NCI-H510A treated with DMSO at 0.1 percent for 48 hours (cell line): ENCODE results near the gene ZNF488.

Experiments
- DNase-seq: peaks from one replicate; lab custom pipeline; 2025; lab: John Stamatoyannopoulos, UW

Gene ZNF488

DNA sequence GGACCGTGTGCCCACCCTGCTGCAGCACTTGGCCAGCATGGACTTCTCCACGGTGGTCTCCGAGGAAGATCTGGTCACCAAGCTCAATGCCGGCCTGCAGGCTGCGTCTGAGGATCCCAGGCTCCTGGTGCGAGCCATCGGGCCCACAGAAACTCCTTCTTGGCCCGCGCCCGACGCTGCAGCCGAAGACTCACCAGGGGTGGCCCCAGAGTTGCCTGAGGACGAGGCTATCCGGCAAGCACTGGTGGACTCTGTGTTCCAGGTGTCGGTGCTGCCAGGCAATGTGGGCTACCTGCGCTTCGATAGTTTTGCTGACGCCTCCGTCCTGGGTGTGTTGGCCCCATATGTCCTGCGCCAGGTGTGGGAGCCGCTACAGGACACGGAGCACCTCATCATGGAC lies 34.6 kb downstream of the ZNF488 start:
- DNase-seq, result no peak

DNA sequence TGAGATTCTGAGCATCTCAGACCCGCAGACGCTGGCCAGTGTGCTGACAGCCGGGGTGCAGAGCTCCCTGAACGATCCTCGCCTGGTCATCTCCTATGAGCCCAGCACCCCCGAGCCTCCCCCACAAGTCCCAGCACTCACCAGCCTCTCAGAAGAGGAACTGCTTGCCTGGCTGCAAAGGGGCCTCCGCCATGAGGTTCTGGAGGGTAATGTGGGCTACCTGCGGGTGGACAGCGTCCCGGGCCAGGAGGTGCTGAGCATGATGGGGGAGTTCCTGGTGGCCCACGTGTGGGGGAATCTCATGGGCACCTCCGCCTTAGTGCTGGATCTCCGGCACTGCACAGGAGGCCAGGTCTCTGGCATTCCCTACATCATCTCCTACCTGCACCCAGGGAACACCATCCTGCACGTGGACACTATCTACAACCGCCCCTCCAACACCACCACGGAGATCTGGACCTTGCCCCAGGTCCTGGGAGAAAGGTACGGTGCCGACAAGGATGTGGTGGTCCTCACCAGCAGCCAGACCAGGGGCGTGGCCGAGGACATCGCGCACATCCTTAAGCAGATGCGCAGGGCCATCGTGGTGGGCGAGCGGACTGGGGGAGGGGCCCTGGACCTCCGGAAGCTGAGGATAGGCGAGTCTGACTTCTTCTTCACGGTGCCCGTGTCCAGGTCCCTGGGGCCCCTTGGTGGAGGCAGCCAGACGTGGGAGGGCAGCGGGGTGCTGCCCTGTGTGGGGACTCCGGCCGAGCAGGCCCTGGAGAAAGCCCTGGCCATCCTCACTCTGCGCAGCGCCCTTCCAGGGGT lies 35.2 kb downstream of the ZNF488 start:
- no peak for DNase-seq

GRCh38 chr10:47348138-47348651 lies 35.9 kb downstream of the ZNF488 start, which contains the start of gene RBP3:
TSS of gene RBP3 (plus strand) at chr10:47348363. CDS start at chr10:47348485, 122 bp downstream.
- DNase-seq, result no peak

DNA sequence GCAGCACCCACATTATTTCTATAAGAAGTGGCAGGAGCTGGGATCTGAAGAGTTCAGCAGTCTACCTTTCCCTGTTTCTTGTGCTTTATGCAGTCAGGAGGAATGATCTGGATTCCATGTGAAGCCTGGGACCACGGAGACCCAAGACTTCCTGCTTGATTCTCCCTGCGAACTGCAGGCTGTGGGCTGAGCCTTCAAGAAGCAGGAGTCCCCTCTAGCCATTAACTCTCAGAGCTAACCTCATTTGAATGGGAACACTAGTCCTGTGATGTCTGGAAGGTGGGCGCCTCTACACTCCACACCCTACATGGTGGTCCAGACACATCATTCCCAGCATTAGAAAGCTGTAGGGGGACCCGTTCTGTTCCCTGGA lies 36.8 kb downstream of the ZNF488 start:
- no peak for DNase-seq

DNA sequence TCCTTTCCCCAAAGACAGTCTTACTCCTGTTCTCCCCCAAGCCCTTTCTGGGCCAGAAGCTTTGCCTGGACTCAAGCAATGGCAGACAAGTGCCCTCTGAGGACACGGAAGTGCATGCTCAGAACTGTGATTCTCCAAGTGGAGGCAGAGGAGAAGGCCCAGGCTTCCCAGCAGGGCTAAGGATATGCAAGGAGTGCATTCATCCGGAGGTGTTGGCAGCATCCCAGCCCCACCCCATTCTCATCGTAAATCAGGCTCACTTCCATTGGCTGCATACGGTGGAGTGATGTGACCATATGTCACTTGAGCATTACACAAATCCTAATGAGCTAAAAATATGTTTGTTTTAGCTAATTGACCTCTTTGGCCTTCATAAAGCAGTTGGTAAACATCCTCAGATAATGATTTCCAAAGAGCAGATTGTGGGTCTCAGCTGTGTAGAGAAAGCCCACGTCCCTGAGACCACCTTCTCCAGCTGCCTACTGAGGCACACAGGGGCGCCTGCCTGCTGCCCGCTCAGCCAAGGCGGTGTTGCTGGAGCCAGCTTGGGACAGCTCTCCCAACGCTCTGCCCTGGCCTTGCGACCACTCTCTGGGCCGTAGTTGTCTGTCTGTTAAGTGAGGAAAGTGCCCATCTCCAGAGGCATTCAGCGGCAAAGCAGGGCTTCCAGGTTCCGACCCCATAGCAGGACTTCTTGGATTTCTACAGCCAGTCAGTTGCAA lies 37.4 kb downstream of the ZNF488 start:
- DNase-seq, result peak; percentile 8

DNA sequence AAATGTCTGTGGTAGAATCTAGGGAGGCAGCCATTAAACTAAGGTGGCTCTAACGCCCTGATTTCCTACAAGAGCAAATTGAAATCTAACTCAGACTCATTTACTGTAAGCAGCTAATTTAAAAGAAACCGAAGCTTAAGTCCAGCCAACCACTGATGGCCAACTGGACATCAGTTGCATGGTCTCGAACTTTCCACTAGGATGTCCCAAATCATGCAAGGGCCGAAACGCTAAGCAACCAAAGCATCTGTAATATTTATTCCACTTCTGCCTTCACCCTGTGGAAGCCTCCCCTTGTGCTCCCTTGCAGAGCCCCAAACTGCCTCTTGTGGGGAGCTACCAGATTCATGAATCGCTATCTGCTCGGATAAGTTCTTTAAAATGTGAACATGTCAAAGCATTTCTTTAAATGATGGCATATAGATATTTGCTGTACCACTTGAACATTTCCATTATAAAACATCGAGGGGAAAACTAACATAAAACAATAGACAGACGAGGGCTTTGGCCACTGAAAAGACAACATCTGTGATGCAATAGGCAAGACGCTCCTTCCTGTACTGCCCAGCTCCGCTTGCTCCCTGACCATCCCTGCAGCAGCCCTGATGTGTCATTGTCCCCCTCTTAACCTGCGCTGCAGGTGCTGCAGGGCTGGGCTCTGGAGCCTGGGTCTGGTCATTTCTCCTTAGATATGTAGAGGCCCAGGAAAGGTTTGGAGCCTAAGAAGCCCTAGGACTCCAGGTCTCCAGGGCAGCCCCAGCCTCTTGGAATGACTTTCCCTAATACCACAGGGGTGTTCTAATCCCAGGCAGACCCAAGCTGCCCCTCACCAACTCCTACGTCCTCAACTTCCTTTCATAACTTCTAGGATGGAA lies 38.9 kb downstream of the ZNF488 start:
- DNase-seq, result no peak

GRCh38 chr10:47340608-47341170 lies 43.4 kb downstream of the ZNF488 start:
- DNase-seq, result peak; percentile 18

DNA sequence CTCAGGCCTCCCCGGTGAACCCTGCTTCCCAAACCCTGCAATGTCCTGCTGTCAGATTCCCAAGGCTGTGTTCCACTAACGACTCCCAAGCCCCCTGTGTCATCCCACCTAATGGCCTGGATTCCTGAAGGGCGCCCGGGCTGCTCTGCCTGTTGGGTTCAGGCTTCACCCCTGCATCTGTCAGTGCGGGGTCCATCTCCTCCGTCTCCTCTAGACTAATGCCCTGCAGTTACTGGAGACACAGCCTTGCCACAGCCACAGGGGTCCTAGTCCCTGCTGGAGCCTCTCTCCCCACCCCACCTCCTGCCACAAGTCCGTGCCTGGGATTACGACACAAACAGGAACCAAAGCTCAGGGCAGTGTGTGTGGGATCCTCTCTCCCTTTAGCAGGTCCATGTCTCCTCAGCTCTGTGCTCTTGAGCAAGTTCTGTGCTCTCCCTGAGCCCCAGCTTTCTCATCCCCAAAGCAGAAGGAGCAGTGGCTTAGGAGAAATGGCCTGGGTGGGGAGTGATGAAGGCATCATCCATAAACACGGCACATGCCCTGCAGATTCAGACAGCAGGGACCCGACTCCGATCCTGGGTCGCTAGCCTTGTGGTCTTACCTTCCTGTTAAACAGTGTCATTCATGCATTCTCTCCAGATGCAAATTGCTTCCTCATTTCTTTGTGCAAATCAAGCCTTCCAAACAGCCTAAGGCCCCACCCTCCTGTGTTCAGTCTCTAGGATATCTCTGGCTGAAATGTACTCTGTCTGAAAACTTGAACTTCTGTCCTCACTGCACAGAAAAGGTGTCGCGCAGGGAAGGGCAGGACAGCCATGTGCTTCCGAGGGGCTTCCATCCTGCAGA lies 44.1 kb downstream of the ZNF488 start:
- DNase-seq, result no peak

GRCh38 chr10:47339186-47339735 lies 44.8 kb downstream of the ZNF488 start:
- DNase-seq, result no peak

DNA sequence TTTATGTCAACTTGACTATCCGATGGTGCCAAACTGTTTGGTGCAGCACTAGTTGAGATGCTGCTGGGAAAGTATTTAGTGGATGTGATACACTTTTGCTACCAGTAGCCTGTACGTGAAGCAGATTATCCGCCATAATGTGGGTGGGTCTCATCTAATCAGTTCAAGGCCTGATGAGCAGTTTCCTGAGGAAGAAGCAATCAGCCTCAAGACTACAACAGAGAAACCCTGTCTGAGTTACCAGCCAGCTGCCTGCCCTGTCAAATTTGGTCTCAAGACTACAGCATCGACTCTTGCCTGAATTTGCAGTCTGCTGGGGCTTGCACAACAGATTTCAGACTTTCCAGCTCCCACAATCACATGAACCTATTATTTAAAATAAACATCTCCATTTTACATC lies 46.8 kb downstream of the ZNF488 start:
- no peak for DNase-seq

DNA sequence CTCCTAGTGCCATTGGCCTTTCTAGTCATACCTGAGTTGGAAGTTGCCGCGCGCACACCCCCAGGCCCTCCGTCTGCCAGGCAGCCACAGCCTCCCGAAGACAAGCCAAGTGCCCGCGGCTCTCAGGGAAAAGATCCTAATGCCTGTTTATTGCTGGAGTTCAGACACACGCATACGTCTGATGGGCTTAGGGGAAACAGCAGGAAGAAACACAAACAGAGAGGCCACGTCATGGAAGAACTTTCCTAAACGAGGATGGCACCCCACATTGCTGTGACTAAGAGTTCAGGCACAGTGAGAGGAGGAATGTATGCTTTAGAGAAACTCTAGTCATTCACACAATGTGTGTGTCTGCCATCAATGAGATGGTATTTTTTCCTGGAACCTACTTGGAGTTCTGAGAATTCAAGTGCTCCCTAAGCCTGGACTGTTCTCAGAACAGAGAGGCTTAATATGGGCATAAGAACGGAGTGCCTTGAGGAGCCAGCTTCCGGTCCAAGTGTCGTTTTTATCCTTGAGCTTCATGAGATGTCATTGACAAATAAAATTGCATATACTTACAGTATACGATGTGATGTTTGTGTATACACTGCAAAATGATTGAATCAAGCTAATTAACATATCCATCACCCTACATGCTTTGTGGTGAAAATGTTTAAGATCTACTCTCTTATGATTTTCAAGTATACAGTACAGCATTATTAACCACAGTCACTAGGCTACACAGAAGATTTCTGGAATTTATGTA lies 47.5 kb downstream of the ZNF488 start:
- no peak for DNase-seq

DNA sequence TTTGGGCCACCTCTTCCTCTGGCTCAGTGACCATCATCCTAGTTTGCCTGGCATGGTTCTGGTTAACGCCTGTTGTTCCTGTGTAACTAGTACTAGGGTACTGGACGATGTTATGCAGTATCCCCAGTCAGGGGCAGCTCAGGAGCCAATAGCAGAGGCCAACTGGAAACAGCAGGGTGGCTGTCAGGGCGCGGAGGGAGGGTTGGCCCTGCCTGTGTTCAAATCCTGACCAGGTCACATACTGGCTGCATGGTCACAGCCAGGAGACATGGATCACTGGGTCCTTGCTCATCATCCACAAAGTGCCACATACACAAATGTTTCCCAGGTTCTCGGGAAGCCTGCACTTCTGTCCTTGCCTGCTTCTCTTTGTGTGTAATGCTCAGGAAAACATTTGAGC lies 48.2 kb downstream of the ZNF488 start:
- DNase-seq, result no peak

GRCh38 chr10:47334466-47335295 lies 49.4 kb downstream of the ZNF488 start:
- no peak for DNase-seq

- no peak for DNase-seq
Observed at GRCh38 chr10:47333532-47333931, 50.6 kb downstream of the ZNF488 start.

GRCh38 chr10:47332946-47333345 lies 51.1 kb downstream of the ZNF488 start:
- DNase-seq, result no peak

DNA sequence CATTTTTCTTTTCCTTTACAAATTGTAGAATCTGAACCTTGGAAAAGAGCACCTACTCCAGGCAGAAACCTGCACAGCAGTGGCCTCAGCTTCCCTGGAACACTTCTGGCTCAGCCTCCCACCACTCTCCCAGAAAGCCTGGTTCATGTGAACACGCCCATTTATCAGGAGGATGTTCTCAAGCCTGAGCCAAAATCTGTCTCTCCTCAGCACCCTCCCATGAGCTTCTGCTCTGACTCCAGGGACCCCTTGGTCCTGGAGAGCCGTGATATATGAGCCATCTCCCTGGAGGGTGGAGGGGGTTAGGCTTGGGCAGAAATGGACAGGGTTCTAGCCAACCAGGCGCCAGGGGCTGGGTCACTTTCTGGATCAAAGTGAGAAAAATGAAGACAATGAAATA lies 51.7 kb downstream of the ZNF488 start:
- DNase-seq, result no peak

- DNase-seq, result no peak
Observed at GRCh38 chr10:47331954-47332353, 52.1 kb downstream of the ZNF488 start.

DNA sequence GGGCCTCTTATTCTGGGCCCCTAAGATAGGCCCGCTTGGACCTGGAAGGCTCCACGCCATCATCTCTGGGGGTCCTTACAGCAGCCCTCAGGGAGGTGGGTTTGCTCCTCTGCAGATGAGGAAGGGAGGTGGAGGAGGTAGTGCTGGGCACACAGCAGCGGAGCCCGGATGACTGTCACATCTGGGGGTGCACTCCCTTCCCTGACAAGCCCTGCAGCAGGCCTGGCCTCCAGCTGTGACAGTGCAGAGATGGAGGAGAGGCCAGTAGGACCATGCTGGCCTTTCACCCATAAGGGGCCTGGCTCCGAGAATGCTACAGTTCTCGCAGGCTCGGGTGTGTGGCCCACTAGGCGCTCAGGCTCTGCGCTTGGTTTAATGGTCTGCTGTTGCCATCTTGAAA lies 52.6 kb downstream of the ZNF488 start:
- no peak for DNase-seq

- DNase-seq, result no peak
Observed at GRCh38 chr10:47330804-47331203, 53.3 kb downstream of the ZNF488 start.
